GM15510 (cell line): ENCODE data around the gene CCDC182.

Experiments
- POLR2A ChIP-seq: IDR thresholded peaks from 3 replicates; pipeline ENCODE4 v1.6.1; 2011; ENCODE audit warnings: borderline replicate concordance; ENCODE audit not compliant: insufficient read length; ENCODE audit errors: extremely low read depth

The CCDC182 gene

DNA sequence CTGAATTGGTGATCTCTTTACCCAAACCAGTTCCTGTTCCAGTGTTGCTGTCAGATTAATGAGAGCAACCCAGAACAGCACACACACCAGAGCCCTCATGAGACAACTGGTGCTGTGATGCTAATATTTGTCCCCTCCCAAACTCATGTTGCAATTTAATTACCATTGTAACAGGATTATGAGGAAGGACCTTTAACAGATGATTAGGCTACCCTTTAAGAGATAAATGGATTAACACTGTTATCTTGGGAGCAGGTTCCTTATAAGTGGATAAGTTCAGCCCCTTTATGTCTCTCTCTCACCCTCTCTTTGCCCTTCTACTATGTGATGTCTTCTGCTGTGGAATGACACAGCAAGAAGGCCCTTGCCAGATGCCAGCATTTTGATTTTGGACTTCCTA, 1.1 kb upstream of the CCDC182 start:
- TF ChIP-seq POLR2A = no peak

DNA sequence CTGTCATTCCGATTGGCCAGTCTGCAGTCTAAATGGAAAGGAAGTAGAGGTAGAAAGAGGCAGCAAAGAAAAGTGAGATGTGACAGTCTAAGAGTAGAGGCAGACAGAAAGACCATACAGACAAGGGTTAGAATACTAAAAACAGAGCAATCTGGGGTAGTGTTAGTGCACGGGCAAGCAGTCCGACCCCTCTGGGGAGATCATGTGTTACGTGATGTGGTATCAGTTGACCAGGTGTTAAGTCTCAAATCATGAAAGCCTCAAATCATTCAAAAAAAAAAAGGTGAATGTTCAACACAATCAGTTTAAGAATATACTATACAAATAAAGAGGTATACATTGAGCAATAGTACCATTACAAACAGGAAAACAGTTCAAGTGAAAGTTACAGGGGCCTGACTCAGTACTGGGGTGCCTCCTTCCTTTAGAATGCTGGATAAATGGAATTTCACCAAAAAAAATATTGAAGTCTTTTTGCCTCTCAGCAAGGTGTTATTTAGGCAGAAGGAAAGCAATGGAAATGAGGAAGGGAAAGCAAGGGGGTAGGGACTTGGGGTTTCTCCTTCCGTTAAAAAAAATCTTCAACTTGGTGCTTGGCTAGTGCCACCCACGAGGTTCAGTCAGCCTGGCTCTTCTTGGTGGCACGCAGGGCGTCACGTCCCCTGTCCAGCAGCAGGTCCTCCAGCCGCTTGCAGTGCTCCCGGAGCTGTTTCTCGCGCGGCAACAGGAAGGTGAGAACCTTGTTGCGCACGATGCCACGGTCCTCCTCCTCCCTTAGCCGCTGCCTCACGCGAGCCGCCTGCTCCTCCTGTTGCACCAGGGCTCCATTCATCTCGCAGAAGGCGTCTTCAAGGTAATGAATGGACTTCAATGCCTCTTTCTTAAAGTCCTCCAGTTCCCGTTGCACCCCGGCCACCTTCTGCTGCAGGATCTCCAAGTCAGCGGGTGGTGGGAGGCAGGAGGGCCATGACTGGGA, 616 bp downstream of the CCDC182 start:
- TF ChIP-seq POLR2A = no peak

GRCh38 chr17:57740235-57740528, 4.9 kb downstream of the CCDC182 start:
- no peak for TF ChIP-seq POLR2A

DNA sequence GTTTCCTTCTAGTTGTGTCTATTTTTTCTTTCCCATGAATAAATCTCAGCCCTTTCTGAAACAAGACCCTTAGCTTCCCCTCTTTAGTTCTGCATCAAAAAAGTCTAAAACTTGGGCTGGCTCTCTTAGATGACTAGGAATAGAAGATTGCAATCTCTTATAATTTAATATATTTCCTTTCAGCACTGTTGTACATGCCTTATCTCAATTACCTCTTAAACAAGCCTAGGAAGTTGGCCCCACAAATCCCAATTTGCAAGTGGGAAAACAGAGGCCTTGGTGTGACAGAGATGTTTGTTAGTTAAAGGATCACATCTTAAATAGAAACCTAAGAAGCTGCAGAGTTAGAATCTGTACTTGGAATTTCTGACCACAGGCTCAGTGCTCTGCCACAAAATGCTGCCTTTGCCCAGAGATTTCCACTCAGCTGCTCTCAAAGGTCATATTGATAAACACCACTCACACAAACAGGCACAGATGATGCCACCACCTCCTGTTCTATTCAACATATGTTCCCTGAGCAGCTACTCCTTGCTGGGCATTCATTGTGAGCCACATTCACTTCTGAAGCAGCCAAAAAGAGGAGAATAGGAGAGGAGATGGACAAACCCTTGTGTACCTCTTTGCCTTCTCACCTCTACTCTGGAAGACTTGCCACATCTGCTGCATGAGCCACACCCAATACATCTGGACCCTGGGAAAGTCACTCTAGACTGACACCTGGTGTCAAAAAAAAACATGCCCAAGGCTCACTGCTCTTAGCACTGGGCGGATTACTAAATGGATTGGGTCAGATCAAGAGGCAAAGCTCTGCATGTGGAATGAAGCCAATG, 5.5 kb downstream of the CCDC182 start:
- no peak for TF ChIP-seq POLR2A

DNA sequence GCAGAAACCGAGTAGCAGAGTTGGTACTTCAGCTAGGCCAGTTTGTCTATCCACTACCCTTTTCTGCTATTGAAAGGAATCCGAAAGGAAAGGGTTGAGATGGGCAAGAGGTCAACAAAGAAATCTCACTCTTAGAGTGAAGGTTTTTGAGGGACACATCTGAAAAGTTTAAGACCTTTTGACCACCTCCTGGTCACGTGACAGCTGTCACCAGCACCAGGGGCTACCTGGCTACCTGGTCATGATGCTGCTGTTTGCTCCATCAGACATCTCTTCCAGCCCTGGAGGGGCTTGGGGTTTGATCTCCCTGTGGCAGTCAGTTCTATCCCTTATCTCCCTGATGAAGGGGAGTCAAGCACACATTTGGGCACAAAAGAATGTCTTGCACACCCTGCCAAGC, 7.6 kb downstream of the CCDC182 start:
- no peak for TF ChIP-seq POLR2A

- no peak for TF ChIP-seq POLR2A
Observed at GRCh38 chr17:57735707-57736106, 9.4 kb downstream of the CCDC182 start.

DNA sequence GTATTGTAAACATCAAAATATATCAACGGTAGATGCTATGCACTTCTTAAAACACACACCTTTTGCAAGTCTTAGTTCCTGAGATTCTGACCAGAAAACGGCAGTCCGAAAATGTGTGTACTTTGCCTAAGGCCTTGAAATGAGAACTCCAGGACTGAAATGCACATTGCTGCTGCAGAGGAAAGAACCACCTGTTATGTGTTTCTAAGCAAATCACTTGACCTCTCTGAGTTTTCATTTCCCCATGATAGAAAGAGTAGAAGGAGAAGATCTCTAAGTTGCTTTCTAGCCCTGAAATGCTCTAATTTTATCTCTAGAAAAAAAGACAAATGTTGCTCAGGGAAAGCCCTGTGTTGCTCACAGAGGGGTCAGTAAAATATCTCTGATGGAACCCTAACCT, 9.9 kb downstream of the CCDC182 start:
- no peak for TF ChIP-seq POLR2A

DNA sequence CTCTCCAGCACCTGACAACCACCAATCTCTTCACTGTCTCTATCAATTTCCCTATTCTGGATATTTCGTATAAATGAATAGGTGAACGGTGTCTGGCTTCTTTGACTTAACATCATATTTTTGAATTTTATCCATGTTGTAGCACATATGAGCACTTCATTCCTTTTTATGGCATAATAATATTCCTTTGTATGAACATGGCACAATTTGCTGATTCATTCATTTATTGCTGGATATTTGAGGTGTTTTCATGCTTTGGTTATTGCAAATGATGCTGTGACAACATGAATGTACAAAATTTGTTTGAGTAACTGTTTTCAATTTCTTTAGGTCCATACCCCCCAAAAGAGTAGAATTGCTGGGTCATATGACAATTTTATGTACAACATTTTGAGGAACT, 12.0 kb downstream of the CCDC182 start:
- TF ChIP-seq POLR2A = no peak

DNA sequence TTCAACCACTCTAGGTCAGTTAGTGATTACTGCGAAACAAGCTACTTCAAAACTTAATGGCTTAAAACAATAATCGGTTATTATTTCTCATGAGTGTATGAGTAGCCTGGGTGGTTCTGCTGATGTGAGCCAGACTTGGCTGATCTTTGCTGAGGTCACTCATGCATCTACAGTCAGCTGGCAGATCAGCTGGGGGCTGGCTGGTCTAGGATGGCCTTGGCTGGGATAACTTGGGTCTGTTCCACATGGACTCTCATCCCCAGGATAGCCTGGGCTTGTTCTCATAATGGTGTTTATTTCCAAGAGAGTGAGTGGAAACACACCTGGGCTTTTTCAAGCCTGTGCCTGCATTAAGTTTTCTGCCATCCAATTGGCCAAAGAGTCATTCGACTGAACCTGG, 13.0 kb downstream of the CCDC182 start:
- TF ChIP-seq POLR2A = no peak

- no peak for TF ChIP-seq POLR2A
Observed at GRCh38 chr17:57730026-57730701, 14.9 kb downstream of the CCDC182 start.

DNA sequence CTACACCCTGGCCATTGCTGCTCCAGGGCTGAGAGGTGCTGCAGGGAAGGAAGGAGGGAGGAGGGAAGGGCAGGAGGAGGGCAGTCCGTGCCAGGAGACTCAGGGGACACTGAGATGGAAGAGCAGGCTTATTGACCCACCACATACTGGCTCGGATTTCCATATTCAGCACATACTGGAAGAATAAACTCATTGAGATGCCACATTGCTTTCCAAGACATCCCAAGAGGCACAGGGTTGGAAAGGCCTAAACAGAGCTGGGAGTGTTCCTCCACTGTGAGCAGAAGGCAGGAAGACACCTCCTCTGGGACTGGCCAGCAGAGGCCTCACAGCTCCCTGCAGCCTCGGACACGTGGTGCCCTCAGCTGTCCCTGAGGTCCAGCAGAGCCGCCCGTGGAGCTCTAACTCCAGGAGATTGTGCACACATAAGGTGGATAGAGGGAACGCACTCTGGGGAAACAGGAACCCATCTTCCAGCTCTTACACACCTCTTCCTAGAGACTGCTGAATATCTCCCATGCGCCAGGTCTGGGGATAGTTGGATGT, 17.4 kb downstream of the CCDC182 start:
- no peak for TF ChIP-seq POLR2A

DNA sequence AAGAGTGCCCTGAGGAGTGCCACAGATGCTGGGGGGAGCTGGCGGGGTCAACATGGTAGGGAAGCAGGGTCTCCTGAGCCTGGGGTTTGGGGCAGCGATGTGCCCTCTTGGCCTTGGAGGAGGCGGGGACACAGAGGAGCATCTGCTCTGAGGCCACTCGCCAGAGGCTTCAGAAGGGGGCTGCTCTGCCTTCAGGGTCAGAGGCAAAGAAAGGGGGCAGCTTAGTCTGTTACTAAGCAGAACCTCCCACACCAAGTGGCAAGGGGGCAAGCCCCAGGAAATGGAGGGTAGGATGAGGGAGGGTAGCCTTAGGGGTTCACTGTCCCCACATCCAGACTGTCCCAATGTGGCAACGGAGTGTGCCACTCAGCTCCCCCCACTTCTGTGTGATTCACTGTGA, 18.3 kb downstream of the CCDC182 start:
- TF ChIP-seq POLR2A = no peak

DNA sequence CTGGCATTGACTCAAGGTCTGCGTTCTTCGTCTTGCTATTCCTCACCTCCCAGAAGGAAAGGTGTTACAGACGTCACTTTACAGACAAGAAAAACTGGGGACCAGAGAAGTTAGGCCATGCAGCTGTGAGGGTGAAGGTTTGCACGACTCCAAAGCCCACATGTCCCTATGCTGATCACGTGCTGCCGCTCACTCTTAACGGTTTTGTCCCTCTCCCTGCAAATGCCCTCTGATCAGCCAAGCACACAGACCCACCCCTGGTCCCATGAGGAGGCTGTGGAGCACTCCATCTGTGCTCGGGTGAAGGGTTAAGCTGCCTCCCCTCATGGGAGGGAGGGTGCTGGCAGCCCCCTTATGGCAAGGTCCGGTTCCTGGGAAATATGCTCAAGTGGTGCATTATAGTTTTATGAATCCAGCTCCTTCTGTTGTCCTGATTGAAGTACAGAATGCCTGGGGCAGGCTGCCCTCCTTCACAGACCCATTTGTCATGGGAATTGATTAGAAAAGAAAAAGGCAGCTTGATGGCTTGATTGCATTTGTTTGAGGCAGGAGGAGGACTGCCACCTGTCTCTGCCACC, 18.8 kb downstream of the CCDC182 start:
- no peak for TF ChIP-seq POLR2A

- no peak for TF ChIP-seq POLR2A
Observed at GRCh38 chr17:57724729-57725125, 20.4 kb downstream of the CCDC182 start.
